Spleen (tissue), 7 donors: Measurements from ENCODE around the gene GUCA1A.

Experiments used
- POLR2A ChIP-seq, 3 donors: fragments of 450-650 bp; IDR thresholded peaks; one replicate each; pipeline ENCODE4 v1.5.1; 2017; ENCODE audit warnings: antibody characterized with exemption in 3 of 3, mild to moderate bottlenecking in 1 of 3
- POLR2AphosphoS5 ChIP-seq, 3 donors: sonication (generic); formaldehyde crosslinking; IDR thresholded peaks; one replicate each; pipeline ENCODE4 v1.5.1; 2017; ENCODE audit warnings: antibody characterized with exemption in 3 of 3
- TF ChIP-seq, protein P1 (sequence below), 11 experiments: fragments of 200-600 bp in 7 of 11; fragments of 450-650 bp in 4 of 11; sonication (generic) in 4 of 11; IDR thresholded peaks in 8 of 11; conservative IDR thresholded peaks in 3 of 11; 1 replicate in 7 of 11; 2 replicates in 4 of 11; pipeline versions ENCODE4 v1.4.0 to v1.8.0; 2016 to 2021; ENCODE audit warnings: antibody characterized with exemption in 11 of 11, inconsistent platforms in 4 of 11, mild to moderate bottlenecking in 1 of 11
- donor health status: DM: no; HTN: no; CAD: no; lungs with moderate emphysema.
- donor health status: DM: no; HTN: no; CAD: no.
- donor health status: DM: no; HTN: no; CAD: no.

GRCh38 chr6:42128460-42129359 is 44.5 kb upstream of the GUCA1A start:
- TF ChIP-seq, protein P1, sequence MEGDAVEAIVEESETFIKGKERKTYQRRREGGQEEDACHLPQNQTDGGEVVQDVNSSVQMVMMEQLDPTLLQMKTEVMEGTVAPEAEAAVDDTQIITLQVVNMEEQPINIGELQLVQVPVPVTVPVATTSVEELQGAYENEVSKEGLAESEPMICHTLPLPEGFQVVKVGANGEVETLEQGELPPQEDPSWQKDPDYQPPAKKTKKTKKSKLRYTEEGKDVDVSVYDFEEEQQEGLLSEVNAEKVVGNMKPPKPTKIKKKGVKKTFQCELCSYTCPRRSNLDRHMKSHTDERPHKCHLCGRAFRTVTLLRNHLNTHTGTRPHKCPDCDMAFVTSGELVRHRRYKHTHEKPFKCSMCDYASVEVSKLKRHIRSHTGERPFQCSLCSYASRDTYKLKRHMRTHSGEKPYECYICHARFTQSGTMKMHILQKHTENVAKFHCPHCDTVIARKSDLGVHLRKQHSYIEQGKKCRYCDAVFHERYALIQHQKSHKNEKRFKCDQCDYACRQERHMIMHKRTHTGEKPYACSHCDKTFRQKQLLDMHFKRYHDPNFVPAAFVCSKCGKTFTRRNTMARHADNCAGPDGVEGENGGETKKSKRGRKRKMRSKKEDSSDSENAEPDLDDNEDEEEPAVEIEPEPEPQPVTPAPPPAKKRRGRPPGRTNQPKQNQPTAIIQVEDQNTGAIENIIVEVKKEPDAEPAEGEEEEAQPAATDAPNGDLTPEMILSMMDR (IDR thresholded peaks at IDR 0.05 in 8 of 11, conservative IDR thresholded peaks at IDR 0.05 in 3 of 11): no peak
- no peak for TF ChIP-seq POLR2A (IDR thresholded peaks at IDR 0.05)
- peak; percentile 33 to 62 (median 35) for TF ChIP-seq POLR2AphosphoS5 (IDR thresholded peaks at IDR 0.05)
